NT2/D1 (cell line): Measurements from ENCODE around the gene LRRC46.

ENCODE experiments used
- DNase-seq: peaks from one replicate; pipeline ENCODE4 v3.0.0-alpha.2; 2011; ENCODE audit warnings: low read depth, low spot score
- H3K27me3 ChIP-seq: 2 replicates; pipeline ENCODE4 v1.6.0; 2011; ENCODE audit warnings: mild to moderate bottlenecking; ENCODE audit not compliant: insufficient read length, insufficient read depth
- H3K36me3 ChIP-seq: 2 replicates; pipeline ENCODE4 v1.6.1; 2011; ENCODE audit warnings: mild to moderate bottlenecking, low read length, mixed read lengths; ENCODE audit not compliant: insufficient read depth, insufficient read length
- H3K4me1 ChIP-seq: 2 replicates; pipeline ENCODE4 v1.5.1; 2011; ENCODE audit not compliant: insufficient read depth, insufficient read length
- H3K4me3 ChIP-seq: 2 replicates; pipeline ENCODE4 v1.5.1; 2011; ENCODE audit warnings: low read depth; ENCODE audit not compliant: insufficient read length
- H3K9ac ChIP-seq: 2 replicates; pipeline ENCODE4 v1.6.0; 2011; ENCODE audit warnings: low read depth; ENCODE audit not compliant: insufficient read length
- H3K9me3 ChIP-seq: 2 replicates; pipeline ENCODE4 v1.5.1; 2011; ENCODE audit warnings: mild to moderate bottlenecking, low read length; ENCODE audit not compliant: insufficient read depth
- SUZ12 ChIP-seq: IDR thresholded peaks from 2 replicates; pipeline ENCODE4 v1.6.1; 2011; ENCODE audit not compliant: insufficient read length, insufficient read depth; ENCODE audit errors: extremely low read depth
- YY1 ChIP-seq: IDR thresholded peaks from 2 replicates; pipeline ENCODE4 v1.6.1; 2011; ENCODE audit not compliant: insufficient read length, insufficient read depth
- ZNF274 ChIP-seq: IDR thresholded peaks from 2 replicates; pipeline ENCODE4 v1.6.1; 2011; ENCODE audit warnings: mild to moderate bottlenecking, low read depth, low read length

LRRC46 gene

GRCh38 chr17:47837401-47838039 lies 6.0 kb downstream of the LRRC46 start:
- DNase-seq = no peak
- H3K9ac ChIP-seq = peak overlapping the region; percentile 28
- no peaks in the 10 kb centered on the region for H3K9me3 ChIP-seq

GRCh38 chr17:47838636-47839035 lies 7.2 kb downstream of the LRRC46 start:
- no peak overlapping the region for H3K4me3 ChIP-seq
- TF ChIP-seq SUZ12 (no peak), ZNF274 (no peak), YY1 (no peak)
- H3K9me3 ChIP-seq = no peaks in the 10 kb centered on the region
- peaks cover 17% of the 10 kb centered on the region for H3K4me1 ChIP-seq
- H3K9ac ChIP-seq = no peak overlapping the region
- H3K27me3 ChIP-seq = no peaks in the 10 kb centered on the region
- H3K36me3 ChIP-seq = peaks cover 46% of the 10 kb centered on the region
- DNase-seq = no peak

More at GRCh38 chr17:47837401-47838039, 6.0 kb downstream of the LRRC46 start:
- H3K36me3 ChIP-seq = peaks cover 46% of the 10 kb centered on the region
- no peaks in the 10 kb centered on the region for H3K27me3 ChIP-seq
- H3K4me1 ChIP-seq = peaks cover 13% of the 10 kb centered on the region
- TF ChIP-seq YY1 (no peak), SUZ12 (no peak), ZNF274 (no peak)
- H3K4me3 ChIP-seq = no peak overlapping the region

GRCh38 chr17:47839071-47839470 lies 7.6 kb downstream of the LRRC46 start:
- Histone ChIP-seq H3K9ac (no peak overlapping the region), H3K27me3 (no peaks in the 10 kb centered on the region), H3K4me1 (peaks cover 18% of the 10 kb centered on the region), H3K4me3 (no peak overlapping the region), H3K9me3 (no peaks in the 10 kb centered on the region), H3K36me3 (peaks cover 46% of the 10 kb centered on the region)
- TF ChIP-seq YY1 (no peak), ZNF274 (no peak), SUZ12 (no peak)
- no peak for DNase-seq

- Histone ChIP-seq H3K36me3 (peaks cover 39% of the 10 kb centered on the region), H3K9ac (peak overlapping the region; percentile 95), H3K9me3 (no peaks in the 10 kb centered on the region), H3K27me3 (no peaks in the 10 kb centered on the region), H3K4me1 (peaks cover 24% of the 10 kb centered on the region), H3K4me3 (peak overlapping the region; percentile 94)
- TF ChIP-seq YY1 = no peak
- DNase-seq = no peak
Measured at GRCh38 chr17:47840001-47840741, 8.7 kb downstream of the LRRC46 start.

- H3K4me1 ChIP-seq = peaks cover 25% of the 10 kb centered on the region
- H3K4me3 ChIP-seq = peak within 1 kb of the TSS; percentile 94
- no peak for TF ChIP-seq SUZ12
- TF ChIP-seq ZNF274 = no peak
- TF ChIP-seq YY1 = no peak
Measured at GRCh38 chr17:47840742-47841487, 9.4 kb downstream of the LRRC46 start, which contains the start of gene SCRN2. Gene SCRN2, minus strand, starts transcription at chr17:47841273. Its CDS starts 430 bp downstream, at chr17:47840843.

GRCh38 chr17:47841488-47842291 lies 10.2 kb downstream of the LRRC46 start:
- H3K4me1 ChIP-seq = peaks cover 25% of the 10 kb centered on the region
- no peak for DNase-seq
- H3K9me3 ChIP-seq = no peaks in the 10 kb centered on the region
- H3K9ac ChIP-seq = peak overlapping the region; percentile 27
- no peak for TF ChIP-seq YY1
- TF ChIP-seq SUZ12 = no peak
- TF ChIP-seq ZNF274 = no peak
- no peak overlapping the region for H3K4me3 ChIP-seq
- no peaks in the 10 kb centered on the region for H3K27me3 ChIP-seq
- peaks cover 25% of the 10 kb centered on the region for H3K36me3 ChIP-seq

More at GRCh38 chr17:47840742-47841487, 9.4 kb downstream of the LRRC46 start, which contains the start of gene SCRN2:
- H3K9me3 ChIP-seq = no peaks in the 10 kb centered on the region
- H3K9ac ChIP-seq = peak within 1 kb of the TSS; percentile 95
- DNase-seq = peak; percentile 75
- peaks cover 33% of the 10 kb centered on the region for H3K36me3 ChIP-seq
- H3K27me3 ChIP-seq = no peaks in the 10 kb centered on the region

- no peak for DNase-seq
- peaks cover 5% of the 10 kb centered on the region for H3K27me3 ChIP-seq
- no peaks in the 10 kb centered on the region for H3K9me3 ChIP-seq
- no peak overlapping the region for H3K4me3 ChIP-seq
- no peak for TF ChIP-seq ZNF274
- no peak for TF ChIP-seq YY1
- no peak for TF ChIP-seq SUZ12
- H3K36me3 ChIP-seq = peaks cover 16% of the 10 kb centered on the region
- peaks cover 27% of the 10 kb centered on the region for H3K4me1 ChIP-seq
- no peak overlapping the region for H3K9ac ChIP-seq
Measured at GRCh38 chr17:47843391-47843730, 11.9 kb downstream of the LRRC46 start.
